ENCODE measurements around the gene TMCC2.

- TF ChIP-seq CTCF (conservative IDR thresholded peaks at IDR 0.05; ENCODE audit: low read depth, low read length) (no peak), SMC3 (IDR thresholded peaks at IDR 0.05; ENCODE audit: low read depth, low read length) (no peak), RCOR1 (IDR thresholded peaks at IDR 0.05; ENCODE audit: insufficient replicate concordance, low read length) (no peak), POLR2A (IDR thresholded peaks at IDR 0.05; ENCODE audit: low read depth, low read length) (no peak)
Observed at GRCh38 chr1:205205055-205205454, 22.7 kb upstream of the TMCC2 start.
